Gastroesophageal sphincter (tissue), 4 donors: Measurements from ENCODE around the gene IRS2. TPM values are rescaled to one million over a fixed set of nuclear protein-coding genes. Genes with fewer than 3 reads are reported as not detected.

ENCODE experiments used
- ATAC-seq: fragments of 150-250 bp; one replicate; pipeline ENCODE4 v1.9.1; 2016; ENCODE audit warnings: mild to moderate bottlenecking, moderate library complexity
- H3K27ac ChIP-seq, 4 donors: fragments of 200-600 bp; sonication (generic) in 3 of 4; 1 replicate in 3 of 4; 2 replicates in 1 of 4; pipeline ENCODE4 v1.5.1; 2016 to 2019
- H3K27me3 ChIP-seq: fragments of 200-600 bp; sonication (generic); one replicate; pipeline ENCODE4 v1.5.1; 2019
- H3K36me3 ChIP-seq, 2 donors: fragments of 200-600 bp; sonication (generic); one replicate each; pipeline ENCODE4 v1.5.1; 2019; ENCODE audit warnings: control low read depth in 1 of 2
- H3K4me1 ChIP-seq, 3 donors: fragments of 200-600 bp; sonication (generic); 1 replicate in 2 of 3; 2 replicates in 1 of 3; pipeline ENCODE4 v1.5.1; 2016 to 2019; ENCODE audit warnings: control low read depth in 2 of 3
- H3K4me3 ChIP-seq, 2 donors: fragments of 200-600 bp; sonication (generic); one replicate each; pipeline ENCODE4 v1.5.1; 2019; ENCODE audit warnings: mild to moderate bottlenecking in 1 of 2, moderate library complexity in 1 of 2
- H3K9me3 ChIP-seq, 3 donors: fragments of 200-600 bp; sonication (generic); one replicate each; pipeline ENCODE4 v1.5.1; 2017 to 2019; ENCODE audit warnings: control low read depth in 2 of 3
- CTCF ChIP-seq, 4 experiments: fragments of 200-600 bp in 2 of 4; fragments of 450-650 bp in 2 of 4; sonication (generic) in 1 of 4; IDR thresholded peaks; one replicate each; pipeline ENCODE4 v1.5.1; 2017 to 2019; ENCODE audit warnings: antibody characterized with exemption in 4 of 4, mild to moderate bottlenecking in 2 of 4, moderate library complexity in 2 of 4
- EP300 ChIP-seq: sonication (generic); formaldehyde crosslinking; IDR thresholded peaks from one replicate; pipeline ENCODE4 v1.6.1; 2017; ENCODE audit warnings: antibody characterized with exemption, mild to moderate bottlenecking
- POLR2A ChIP-seq, 2 donors: fragments of 450-650 bp; IDR thresholded peaks; one replicate each; pipeline ENCODE4 v1.6.1; 2017; ENCODE audit warnings: antibody characterized with exemption in 2 of 2, mild to moderate bottlenecking in 2 of 2, moderate library complexity in 1 of 2
- POLR2AphosphoS5 ChIP-seq: sonication (generic); formaldehyde crosslinking; IDR thresholded peaks from one replicate; pipeline ENCODE4 v1.6.1; 2017; ENCODE audit warnings: antibody characterized with exemption
- WGBS, 2 donors: methylation state at CpG; one replicate each; pipeline ENCODE4 v1.1.5; 2018; ENCODE audit warnings: low coverage in 1 of 2; 5-methylcytosine and 5-hydroxymethylcytosine counted together
- total RNA-seq, 4 donors: library from RNA; depleted of rRNA; stranded (reverse); fragments of >200 nt; gene quantifications; one replicate each; pipeline ENCODE4 v1.1.0, GENCODE V29; 2016

IRS2 gene
- total RNA-seq, 4 donors from 2014 or later = 29.8 to 69.3 (median 49.4) TPM

GRCh38 chr13:109707742-109708617 lies 78.4 kb downstream of the IRS2 start:
- ATAC-seq = no peak
- WGBS, 2 donors = 90 to 96% methylated on average over 9 to 12 of the region's 14 CpGs
- H3K27ac ChIP-seq = no peak overlapping the region
- H3K4me1 ChIP-seq = peaks cover 0 to 5% (median 0%) of the 10 kb centered on the region in 3 donors
- TF ChIP-seq CTCF (IDR thresholded peaks at IDR 0.05) (no peak), EP300 (no peak), POLR2A (IDR thresholded peaks at IDR 0.05) (no peak), POLR2AphosphoS5 (no peak)
- no peaks in the 10 kb centered on the region for H3K36me3 ChIP-seq
- no peaks in the 10 kb centered on the region for H3K9me3 ChIP-seq
- no peak overlapping the region for H3K4me3 ChIP-seq
- no peaks in the 10 kb centered on the region for H3K27me3 ChIP-seq

- Histone ChIP-seq H3K9me3 (no peaks in the 10 kb centered on the region), H3K27me3 (no peaks in the 10 kb centered on the region), H3K27ac (no peak overlapping the region), H3K4me1 (peaks cover 0 to 5% (median 0%) of the 10 kb centered on the region in 3 donors), H3K36me3 (no peaks in the 10 kb centered on the region), H3K4me3 (no peak overlapping the region)
- TF ChIP-seq EP300 (no peak), POLR2A (IDR thresholded peaks at IDR 0.05) (no peak), POLR2AphosphoS5 (no peak), CTCF (IDR thresholded peaks at IDR 0.05) (no peak)
- 76 to 86% methylated on average over 10 to 11 of the region's 15 CpGs for WGBS, 2 donors
- no peak for ATAC-seq
These were observed 79.2 kb downstream of the IRS2 start for GRCh38 chr13:109707044-109707741.

- peaks cover 0 to 5% (median 0%) of the 10 kb centered on the region in 3 donors for H3K4me1 ChIP-seq
- ATAC-seq = no peak
- H3K4me3 ChIP-seq = no peak overlapping the region
- H3K27me3 ChIP-seq = no peaks in the 10 kb centered on the region
- no peak for TF ChIP-seq CTCF (IDR thresholded peaks at IDR 0.05)
- TF ChIP-seq POLR2AphosphoS5 = no peak
- no peak for TF ChIP-seq EP300
- TF ChIP-seq POLR2A (IDR thresholded peaks at IDR 0.05) = no peak
- 83 to 92% methylated on average over 2 to 8 of the region's 12 CpGs for WGBS, 2 donors
- H3K36me3 ChIP-seq = no peaks in the 10 kb centered on the region
- no peaks in the 10 kb centered on the region for H3K9me3 ChIP-seq
- no peak overlapping the region for H3K27ac ChIP-seq
These were observed 80.2 kb downstream of the IRS2 start for GRCh38 chr13:109706015-109706715.

GRCh38 chr13:109704771-109705635 lies 81.4 kb downstream of the IRS2 start:
- peak overlapping the region in 2 of 4 donors; percentile 5 to 35 for H3K27ac ChIP-seq
- no peaks in the 10 kb centered on the region for H3K9me3 ChIP-seq
- no peak overlapping the region for H3K4me3 ChIP-seq
- ATAC-seq = peak; percentile 73
- H3K36me3 ChIP-seq = no peaks in the 10 kb centered on the region
- H3K27me3 ChIP-seq = no peaks in the 10 kb centered on the region
- TF ChIP-seq POLR2A (IDR thresholded peaks at IDR 0.05) = no peak
- no peak for TF ChIP-seq POLR2AphosphoS5
- TF ChIP-seq EP300 = no peak
- TF ChIP-seq CTCF (IDR thresholded peaks at IDR 0.05) = no peak
- 68 to 70% methylated on average over 7 to 12 of the region's 22 CpGs for WGBS, 2 donors
- H3K4me1 ChIP-seq = peaks cover 0 to 8% (median 0%) of the 10 kb centered on the region in 3 donors
